Activated CD4-positive, alpha-beta T cell treated with anti-CD3 and anti-CD28 coated beads, Interleukin-2, amount 50 U/mL, for 4 hours (primary cell): Measurements from ENCODE around the gene BTN3A1.
"Not testable (repeated sequence)": the region's sequence is repeated elsewhere in the genome, so short reads cannot be mapped to it uniquely, and the experiment has no call there.

ENCODE experiments used
- DNase-seq, 2 experiments: peaks; one replicate each; pipeline ENCODE4 v3.0.0-alpha.2; 2020

The BTN3A1 gene

DNA sequence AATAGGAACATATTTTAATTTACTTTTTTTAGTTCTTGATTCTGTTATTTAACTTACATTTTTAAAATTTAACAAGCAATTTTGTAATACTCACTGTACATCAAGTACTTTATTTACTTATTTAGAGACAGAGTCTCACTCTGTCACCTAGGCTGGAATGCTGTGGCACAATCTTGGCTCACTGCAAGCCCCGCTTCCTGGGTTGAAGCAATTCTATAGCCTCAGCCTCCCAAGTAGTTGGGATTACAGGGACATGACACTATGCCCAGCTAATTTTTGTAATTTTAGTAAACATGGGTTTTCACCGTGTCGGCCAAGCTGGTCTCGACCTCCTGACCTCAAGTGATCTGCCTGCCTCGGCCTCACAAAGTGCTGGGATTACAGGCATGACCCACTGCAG is 45.2 kb downstream of the BTN3A1 start:
- DNase-seq, result no peak

GRCh38 chr6:26450240-26450639 is 48.2 kb downstream of the BTN3A1 start:
- DNase-seq, result no peak

- no peak for DNase-seq
Observed at GRCh38 chr6:26452631-26453235, 50.7 kb downstream of the BTN3A1 start.

DNA sequence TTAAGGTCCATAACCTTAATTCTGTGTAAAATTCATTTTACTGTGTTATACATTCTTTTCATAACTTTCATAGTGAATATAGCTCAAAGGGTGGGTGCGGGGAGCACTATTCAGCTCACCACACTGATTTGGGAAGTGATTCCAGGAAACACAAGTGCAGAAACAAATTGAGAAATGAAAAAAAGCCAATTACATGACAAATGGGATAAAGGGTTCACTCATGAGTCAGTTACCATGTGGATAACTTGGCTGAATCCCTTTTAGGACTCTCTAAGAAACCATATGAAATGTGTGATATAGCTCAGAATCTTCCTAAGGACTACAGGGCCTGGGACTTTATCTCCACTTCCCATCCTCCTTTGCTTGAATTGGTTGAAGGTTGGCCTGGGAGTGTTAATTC is 52.6 kb downstream of the BTN3A1 start:
- no peak for DNase-seq

DNA sequence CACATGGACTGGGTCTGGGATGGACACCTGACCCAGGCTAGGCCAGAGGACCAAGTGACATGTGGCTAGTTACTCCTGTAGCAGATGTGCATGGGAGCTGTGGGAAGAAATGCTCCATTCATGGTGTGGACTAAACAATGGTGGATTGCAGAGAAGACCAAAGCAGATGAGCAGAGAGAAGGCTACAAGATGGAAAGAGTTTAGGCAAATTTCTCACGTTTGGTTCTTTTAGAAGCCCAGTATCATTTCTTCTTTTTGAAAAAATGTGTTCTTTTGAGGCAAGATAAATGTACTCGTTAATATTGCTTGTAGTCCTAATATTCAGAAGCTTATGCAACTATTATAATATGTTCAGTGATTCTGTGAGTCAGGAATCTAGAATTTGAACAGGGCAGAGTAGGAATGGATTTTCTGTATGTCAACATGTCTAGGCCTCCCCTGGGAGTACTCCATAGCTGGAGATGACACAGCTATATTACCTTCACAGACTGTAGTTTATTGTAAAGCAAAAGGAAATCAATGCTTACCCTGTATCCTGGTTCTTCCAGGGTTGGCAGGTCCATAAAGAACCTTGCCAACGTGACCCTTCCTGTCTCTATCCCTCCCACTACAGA is 53.4 kb downstream of the BTN3A1 start:
- DNase-seq, result no peak

GRCh38 chr6:26457264-26457805 is 55.3 kb downstream of the BTN3A1 start:
- no peak for DNase-seq

- DNase-seq, result peak; percentile 47 to 55
Observed at GRCh38 chr6:26457806-26458688, 56.0 kb downstream of the BTN3A1 start, which contains the start of gene BTN2A1. Gene BTN2A1 (plus strand): TSS chr6:26457955. CDS start chr6:26458637, 682 bp downstream.

DNA sequence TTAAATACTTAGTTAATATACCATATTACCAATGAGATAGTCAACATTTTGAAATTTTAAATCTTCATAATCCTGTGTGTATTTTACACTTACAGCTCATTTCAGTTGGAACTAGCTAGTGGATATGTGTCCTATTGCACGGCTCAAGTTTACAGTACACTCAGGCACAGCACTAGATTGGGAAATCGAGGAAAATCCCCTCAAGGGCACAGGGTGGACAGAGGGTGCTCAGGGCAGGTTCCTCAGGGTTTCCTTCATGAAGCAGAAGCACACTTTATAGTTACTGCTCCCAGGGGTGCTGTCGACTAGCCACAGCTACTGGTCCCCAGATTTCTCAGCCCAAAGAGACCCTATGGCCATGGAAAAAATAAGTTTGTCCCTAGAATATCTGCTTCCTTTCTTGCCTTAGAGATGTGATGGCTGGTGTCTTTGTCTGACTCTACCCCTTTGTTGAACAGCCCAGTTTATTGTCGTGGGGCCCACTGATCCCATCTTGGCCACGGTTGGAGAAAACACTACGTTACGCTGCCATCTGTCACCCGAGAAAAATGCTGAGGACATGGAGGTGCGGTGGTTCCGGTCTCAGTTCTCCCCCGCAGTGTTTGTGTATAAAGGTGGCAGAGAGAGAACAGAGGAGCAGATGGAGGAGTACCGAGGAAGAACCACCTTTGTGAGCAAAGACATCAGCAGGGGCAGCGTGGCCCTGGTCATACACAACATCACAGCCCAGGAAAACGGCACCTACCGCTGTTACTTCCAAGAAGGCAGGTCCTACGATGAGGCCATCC is 57.1 kb downstream of the BTN3A1 start:
- DNase-seq, result no peak

DNA sequence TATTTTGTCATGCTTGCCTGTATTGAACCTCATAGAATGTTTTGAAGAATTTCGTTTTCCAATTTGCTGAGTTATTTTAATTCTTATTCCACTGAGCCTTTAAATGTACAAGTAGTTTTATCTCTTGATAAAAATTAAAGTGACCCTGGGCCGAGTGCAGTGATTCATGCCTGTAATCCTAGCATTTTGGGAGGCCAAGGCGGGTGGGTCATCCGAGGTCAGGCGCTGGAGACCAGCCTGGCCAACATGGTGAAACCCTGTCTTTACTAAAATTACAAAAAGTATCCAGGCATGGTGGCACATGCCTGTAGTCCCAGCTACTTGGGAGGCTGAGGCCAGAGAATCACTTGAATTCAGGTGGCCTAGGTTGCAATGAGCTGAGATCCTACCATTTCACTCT is 59.3 kb downstream of the BTN3A1 start:
- not testable (repeated sequence) for DNase-seq

GRCh38 chr6:26464014-26464413 is 61.9 kb downstream of the BTN3A1 start:
- DNase-seq, result no peak

DNA sequence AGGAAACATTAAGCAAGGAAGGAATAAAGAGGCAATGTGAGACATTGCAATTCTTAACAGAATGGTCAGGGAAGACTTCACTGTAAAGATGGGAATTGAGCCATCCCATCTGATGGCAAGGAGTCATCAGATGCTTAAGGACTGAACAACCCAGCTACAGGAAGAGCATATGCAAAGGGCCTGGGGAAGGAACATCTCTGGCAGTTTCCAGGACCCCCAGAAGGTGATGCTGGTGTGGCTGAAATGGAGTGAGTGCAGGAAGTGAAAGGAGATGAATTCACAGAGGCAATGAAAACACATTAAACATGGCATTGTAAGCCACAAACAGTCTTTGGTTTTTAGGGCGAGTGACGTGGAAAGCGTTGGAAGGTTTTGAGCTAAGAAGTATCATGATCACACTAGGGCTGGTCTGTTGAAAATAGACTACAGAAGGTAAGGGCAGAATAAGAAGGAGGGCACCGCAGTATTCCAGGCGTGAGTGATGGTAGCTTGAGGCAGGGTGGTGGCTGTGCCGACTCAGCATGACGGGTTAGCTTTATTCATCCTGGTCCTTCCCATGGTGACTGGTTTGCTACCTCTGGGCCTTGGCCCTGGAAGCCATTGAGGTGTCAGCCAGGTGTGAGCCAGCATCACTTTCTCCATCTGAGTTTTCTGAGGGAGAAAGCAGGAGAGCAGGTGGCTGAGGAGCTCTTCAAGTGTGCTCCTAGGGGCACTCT is 62.5 kb downstream of the BTN3A1 start:
- no peak for DNase-seq
